C4-2B (cell line): Measurements from ENCODE around the gene LYRM4.
A peak's percentile ranks its signal among the peaks of the same experiment; 100 is the strongest.

Experiments
- H3K27ac ChIP-seq: fragments of 450-650 bp; 2 replicates; pipeline ENCODE4 v1.5.1; 2017
- ZFX ChIP-seq: fragments of 450-650 bp; IDR thresholded peaks from 2 replicates; pipeline ENCODE4 v1.6.1; 2017
- TF ChIP-seq, protein P1 (sequence below): fragments of 450-650 bp; conservative IDR thresholded peaks from 2 replicates; pipeline ENCODE4 v1.5.1; 2017; ENCODE audit warnings: mild to moderate bottlenecking

Gene LYRM4

DNA sequence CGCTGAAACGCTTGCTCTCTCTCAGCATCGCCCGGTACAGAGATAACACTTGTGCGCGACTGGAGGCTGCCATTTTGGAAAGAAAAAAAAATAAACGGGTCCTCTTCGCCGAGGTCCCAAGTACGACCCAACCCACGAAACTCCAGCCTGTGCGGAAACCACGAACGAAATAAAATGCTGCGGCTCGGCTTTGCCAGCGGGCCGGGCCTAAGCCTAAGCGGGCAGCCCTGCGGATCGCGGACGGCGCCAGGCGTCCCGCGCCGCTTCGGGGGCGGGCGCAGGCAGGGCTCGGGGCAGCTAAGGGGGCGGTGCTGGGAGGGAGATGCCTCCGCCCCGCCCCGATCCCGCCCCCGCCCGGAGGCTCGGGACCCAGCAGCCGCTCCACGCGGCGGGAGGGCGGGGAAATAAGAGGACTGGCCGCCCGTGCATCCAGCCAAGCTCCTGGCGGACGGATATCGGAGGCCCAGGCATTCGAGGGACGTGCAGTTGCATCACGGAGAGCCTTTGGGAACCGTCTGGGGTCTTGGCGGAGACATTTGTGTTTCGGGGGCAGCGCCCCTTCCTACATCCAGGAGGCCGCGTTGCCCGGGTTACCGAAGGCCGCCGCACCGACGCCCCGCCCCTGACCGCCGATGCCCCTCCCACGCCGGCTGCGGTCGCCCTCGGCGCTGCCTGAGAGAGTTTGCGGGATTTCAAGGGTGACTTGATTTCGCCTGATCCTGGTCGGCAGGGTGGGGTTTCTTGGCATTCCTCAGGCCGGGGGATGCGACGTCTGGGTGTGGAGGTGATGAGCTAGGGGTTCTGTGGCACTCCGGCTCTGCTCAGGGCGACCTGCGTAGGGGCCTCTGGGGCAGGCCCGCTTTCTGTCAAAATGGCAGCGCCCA, at the start of gene LYRM4, which contains the start of gene FARS2:
LYRM4 (minus strand) TSS at position 290 of the 884 bp plus-strand sequence; CDS start at position 73, 217 bp downstream.
FARS2 (plus strand) TSS at position 853 of the 884 bp plus-strand sequence.
- peak within 1 kb of the TSS; percentile 97 for H3K27ac ChIP-seq
- peak; percentile 91 for TF ChIP-seq ZFX
- TF ChIP-seq, protein P1, sequence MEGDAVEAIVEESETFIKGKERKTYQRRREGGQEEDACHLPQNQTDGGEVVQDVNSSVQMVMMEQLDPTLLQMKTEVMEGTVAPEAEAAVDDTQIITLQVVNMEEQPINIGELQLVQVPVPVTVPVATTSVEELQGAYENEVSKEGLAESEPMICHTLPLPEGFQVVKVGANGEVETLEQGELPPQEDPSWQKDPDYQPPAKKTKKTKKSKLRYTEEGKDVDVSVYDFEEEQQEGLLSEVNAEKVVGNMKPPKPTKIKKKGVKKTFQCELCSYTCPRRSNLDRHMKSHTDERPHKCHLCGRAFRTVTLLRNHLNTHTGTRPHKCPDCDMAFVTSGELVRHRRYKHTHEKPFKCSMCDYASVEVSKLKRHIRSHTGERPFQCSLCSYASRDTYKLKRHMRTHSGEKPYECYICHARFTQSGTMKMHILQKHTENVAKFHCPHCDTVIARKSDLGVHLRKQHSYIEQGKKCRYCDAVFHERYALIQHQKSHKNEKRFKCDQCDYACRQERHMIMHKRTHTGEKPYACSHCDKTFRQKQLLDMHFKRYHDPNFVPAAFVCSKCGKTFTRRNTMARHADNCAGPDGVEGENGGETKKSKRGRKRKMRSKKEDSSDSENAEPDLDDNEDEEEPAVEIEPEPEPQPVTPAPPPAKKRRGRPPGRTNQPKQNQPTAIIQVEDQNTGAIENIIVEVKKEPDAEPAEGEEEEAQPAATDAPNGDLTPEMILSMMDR, result peak; percentile 17

GRCh38 chr6:5308066-5308465, 47.3 kb upstream of the LYRM4 start:
- TF ChIP-seq ZFX, result no peak
- TF ChIP-seq, protein P1, result no peak
- H3K27ac ChIP-seq, result no peak overlapping the region

GRCh38 chr6:5307058-5307457, 46.3 kb upstream of the LYRM4 start:
- TF ChIP-seq, protein P1, result no peak
- TF ChIP-seq ZFX, result no peak
- H3K27ac ChIP-seq, result no peak overlapping the region

DNA sequence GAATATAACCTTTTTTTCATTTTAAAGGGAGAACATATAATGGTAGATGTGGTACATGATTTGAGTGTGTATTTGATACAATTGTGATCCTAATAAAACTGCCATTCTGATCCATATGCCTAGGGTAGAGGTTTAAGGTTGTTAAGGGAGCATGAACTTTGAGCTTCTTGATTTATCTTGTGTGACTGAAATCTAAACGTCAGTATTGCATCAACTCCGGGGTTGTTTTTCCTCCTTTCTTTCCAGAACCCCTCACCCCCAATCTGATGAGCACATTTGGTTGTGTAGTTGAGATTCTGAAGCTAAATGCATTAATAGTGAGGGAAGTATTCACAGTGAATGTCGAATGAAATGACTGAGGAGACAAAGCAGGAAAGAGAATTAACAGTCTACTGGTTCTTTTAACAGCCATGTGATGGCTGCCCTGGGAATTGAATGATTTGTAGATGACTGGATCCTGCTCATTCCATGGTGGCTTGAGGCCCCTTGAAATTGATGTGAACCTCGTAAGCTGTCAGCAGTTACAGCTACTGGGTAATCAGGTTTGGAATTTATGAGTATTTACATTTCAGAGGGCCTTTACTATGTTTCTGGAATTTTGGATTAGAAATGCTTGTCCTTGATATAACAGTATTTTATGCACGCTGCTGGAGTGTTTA, 45.3 kb upstream of the LYRM4 start:
- H3K27ac ChIP-seq, result no peak overlapping the region
- no peak for TF ChIP-seq ZFX
- TF ChIP-seq, protein P1, result no peak

DNA sequence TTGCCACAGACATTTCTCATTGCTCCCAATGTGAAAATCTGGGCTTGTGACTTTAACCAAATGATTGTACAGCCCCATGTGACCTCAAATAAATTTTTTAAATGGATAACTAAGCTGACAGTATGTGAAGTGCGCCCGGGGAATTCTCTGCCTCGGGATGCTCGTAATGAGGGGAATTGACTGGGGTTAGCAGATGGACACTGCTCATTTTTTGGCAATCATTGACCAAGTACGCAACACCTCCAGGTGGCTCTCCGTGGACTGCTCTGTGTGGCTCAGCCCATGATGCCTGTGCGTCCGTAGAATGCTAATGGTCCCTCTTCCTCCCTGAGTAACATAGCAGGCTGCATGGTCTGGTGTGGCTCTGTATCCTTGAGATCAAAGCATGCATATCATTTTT, 42.9 kb upstream of the LYRM4 start:
- no peak overlapping the region for H3K27ac ChIP-seq
- no peak for TF ChIP-seq ZFX
- TF ChIP-seq, protein P1, result peak; percentile 43; the same call in 1 of the 2 replicates

DNA sequence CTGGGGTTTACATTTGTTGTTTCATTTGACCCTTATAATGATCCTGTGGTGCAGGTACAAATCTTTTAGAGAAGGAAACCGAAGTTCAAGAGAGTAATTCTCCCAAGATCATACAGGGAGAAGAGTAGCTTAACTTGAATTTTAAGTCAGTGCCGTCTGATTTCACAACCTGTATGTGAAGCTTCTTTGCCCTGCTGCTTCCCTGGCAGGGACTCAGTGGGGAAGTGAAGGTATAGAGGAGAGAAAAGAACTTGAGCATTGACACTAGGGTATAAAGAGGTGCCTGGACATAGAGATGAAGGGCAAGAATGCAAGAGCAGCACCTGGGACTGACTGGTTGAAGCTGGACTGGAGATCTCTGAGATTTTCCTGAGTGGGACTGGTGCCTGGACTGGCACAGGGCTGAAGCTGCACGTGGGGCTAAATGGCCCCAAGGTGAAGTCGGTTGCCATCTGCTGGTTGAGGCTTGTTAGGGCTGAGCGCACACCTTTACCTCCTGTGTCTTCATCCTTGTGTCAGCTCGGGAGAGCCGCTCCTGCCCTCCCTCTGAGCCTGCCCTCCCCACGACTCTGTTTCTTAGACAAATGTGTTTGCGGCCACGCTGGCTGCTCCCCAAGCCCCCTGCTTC, 42.4 kb upstream of the LYRM4 start:
- TF ChIP-seq ZFX, result no peak
- TF ChIP-seq, protein P1, result peak; percentile 90
- peak overlapping the region; percentile 24; the same call in 1 of the 2 replicates for H3K27ac ChIP-seq
